RWPE1 (cell line): ENCODE results near the gene EPC1.
"Not testable (repeated sequence)": the region's sequence is repeated elsewhere in the genome, so short reads cannot be mapped to it uniquely, and the experiment has no call there.

Source experiments
- CTCF ChIA-PET: fragments of 350-600 bp; sonication (Branson Sonifier 250); formaldehyde crosslinking; extraction: SDS; loops from one replicate; lab custom pipeline; 2021; lab: Yijun Ruan, JAX
- POLR2A ChIA-PET: fragments of 400-600 bp; formaldehyde crosslinking; extraction: SDS; loops from one replicate; lab custom pipeline; 2020; ENCODE audit warnings: antibody characterized with exemption; ENCODE audit not compliant: low non-redundant PET; lab: Yijun Ruan, JAX
- DNase-seq: peaks from one replicate; pipeline ENCODE4 v3.0.0; 2012; ENCODE audit warnings: low spot score
- H3K27ac ChIP-seq: fragments of 450-650 bp; 2 replicates; pipeline ENCODE4 v1.5.1; 2017
- CTCF ChIP-seq: fragments of 450-650 bp; conservative IDR thresholded peaks from 2 replicates; pipeline ENCODE4 v1.5.1; 2017; ENCODE audit warnings: low read depth, mild to moderate bottlenecking

The EPC1 gene

GRCh38 chr10:32240471-32240870 is 106.5 kb downstream of the EPC1 start:
- no peak for DNase-seq
- ChIA-PET CTCF (no interaction called here), POLR2A (no interaction called here)
- TF ChIP-seq CTCF, result no peak
- H3K27ac ChIP-seq, result no peak overlapping the region

- CTCF ChIA-PET, result interaction anchor here (0.7 kb wide), 1 partner anchor 17 kb away, joined by 4 read pairs; no protein-coding TSS in a partner anchor
- peak; percentile 30 for DNase-seq
- POLR2A ChIA-PET, result interaction anchor here (0.7 kb wide), 1 partner anchor 14 kb away, joined by 3 read pairs; no protein-coding TSS in a partner anchor
- H3K27ac ChIP-seq, result no peak overlapping the region
- TF ChIP-seq CTCF, result no peak
Observed at GRCh38 chr10:32239769-32240168, 107.2 kb downstream of the EPC1 start.

DNA sequence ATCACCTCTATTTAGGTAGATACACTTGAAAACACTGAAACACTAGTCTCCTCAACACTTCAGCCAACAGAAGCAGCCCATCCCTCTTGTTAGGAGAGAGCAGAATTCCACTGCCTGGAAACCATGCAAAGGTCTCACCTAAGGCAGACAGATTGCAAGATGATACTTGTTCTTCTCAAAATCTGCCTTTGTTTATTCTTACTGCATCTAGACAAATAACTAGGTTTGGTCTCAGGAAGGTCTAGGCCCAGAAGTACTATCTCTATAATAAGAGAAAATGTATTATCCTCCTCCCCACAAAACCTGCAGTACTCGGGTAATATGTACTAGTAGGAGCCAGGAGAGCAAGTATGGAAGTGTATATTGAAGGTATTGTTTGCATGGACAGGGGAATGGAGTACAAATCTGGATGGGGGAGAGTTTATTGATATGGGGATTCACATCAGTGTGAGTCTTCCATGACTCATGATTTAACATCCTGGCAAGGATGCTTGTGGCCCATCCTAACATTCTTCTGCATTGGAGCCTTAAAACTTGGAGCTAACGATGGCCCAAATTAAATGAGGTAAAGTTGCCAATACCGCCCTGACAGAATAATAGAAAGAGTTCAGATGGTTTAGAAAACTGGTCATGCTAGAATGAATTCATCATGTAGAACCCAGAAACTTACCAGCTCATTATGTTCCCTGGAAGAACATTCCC is 109.2 kb downstream of the EPC1 start:
- no peak overlapping the region for H3K27ac ChIP-seq
- TF ChIP-seq CTCF, result no peak
- peak; percentile 79 for DNase-seq
- ChIA-PET CTCF (interaction anchor here (1.2 kb wide), 1 partner anchor 19 kb away, joined by 3 read pairs; no protein-coding TSS in a partner anchor), POLR2A (no interaction called here)

DNA sequence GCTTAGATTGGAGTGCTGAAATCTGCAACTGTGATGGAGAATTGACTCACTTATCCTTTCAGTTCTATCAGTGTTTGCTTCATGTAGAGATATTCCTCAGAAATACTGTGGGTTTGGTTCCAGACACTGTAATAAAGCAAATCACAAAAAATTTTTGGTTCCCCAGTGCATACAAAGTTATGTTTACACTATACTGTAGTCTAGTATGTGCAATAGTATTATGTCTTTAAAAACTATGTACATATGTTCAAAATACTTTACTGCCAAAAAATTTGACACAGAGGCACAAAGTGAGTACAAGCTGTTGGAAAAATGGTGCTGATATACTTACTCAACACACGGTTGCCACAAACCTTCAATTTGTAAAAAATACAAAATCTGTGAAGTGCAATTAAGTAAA is 112.5 kb downstream of the EPC1 start:
- no peak overlapping the region for H3K27ac ChIP-seq
- TF ChIP-seq CTCF, result no peak
- ChIA-PET CTCF (interaction anchor here (0.6 kb wide), 1 partner anchor 119 kb away, joined by 3 read pairs; no protein-coding TSS in a partner anchor), POLR2A (no interaction called here)
- DNase-seq, result no peak

GRCh38 chr10:32233375-32233774 is 113.6 kb downstream of the EPC1 start:
- DNase-seq, H3K27ac ChIP-seq, POLR2A ChIA-PET, CTCF ChIA-PET: not testable (repeated sequence)

GRCh38 chr10:32232378-32232777 is 114.6 kb downstream of the EPC1 start:
- no peak for TF ChIP-seq CTCF
- ChIA-PET POLR2A (no interaction called here), CTCF (no interaction called here)
- no peak for DNase-seq
- no peak overlapping the region for H3K27ac ChIP-seq

DNA sequence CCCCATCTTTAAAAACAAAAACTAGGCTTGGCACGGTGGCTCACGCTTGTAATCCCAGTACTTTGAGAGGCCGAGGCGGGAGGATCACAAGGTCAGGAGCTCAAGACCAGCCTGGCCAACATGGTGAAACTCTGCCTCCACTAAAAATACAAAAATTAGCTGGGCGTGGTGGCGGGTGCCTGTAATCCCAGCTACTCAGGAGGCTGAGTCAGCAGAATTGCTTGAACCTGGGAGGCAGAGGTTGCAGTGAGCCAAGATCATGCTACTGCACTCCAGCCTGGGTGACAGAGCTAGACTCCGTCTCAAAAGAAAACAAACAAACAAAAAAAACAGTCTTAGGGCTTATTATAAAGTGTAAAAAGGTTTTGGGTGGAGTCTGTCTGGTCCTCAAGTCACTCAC is 117.2 kb downstream of the EPC1 start:
- H3K27ac ChIP-seq, DNase-seq, POLR2A ChIA-PET: not testable (repeated sequence)
- CTCF ChIA-PET, result interaction anchor here (0.7 kb wide), 1 partner anchor 97 kb away, joined by 3 read pairs; no protein-coding TSS in a partner anchor
